Measurements from ENCODE around the gene CACNA1S. TPM values are rescaled to one million over a fixed set of nuclear protein-coding genes. Genes with fewer than 3 reads are reported as not detected.
A peak's percentile ranks its signal among the peaks of the same experiment; 100 is the strongest.

The CACNA1S gene
- total and polyA plus RNA-seq, 10 donors, result 0.04 to 0.17 (median 0.09) TPM; not detected in 7

DNA sequence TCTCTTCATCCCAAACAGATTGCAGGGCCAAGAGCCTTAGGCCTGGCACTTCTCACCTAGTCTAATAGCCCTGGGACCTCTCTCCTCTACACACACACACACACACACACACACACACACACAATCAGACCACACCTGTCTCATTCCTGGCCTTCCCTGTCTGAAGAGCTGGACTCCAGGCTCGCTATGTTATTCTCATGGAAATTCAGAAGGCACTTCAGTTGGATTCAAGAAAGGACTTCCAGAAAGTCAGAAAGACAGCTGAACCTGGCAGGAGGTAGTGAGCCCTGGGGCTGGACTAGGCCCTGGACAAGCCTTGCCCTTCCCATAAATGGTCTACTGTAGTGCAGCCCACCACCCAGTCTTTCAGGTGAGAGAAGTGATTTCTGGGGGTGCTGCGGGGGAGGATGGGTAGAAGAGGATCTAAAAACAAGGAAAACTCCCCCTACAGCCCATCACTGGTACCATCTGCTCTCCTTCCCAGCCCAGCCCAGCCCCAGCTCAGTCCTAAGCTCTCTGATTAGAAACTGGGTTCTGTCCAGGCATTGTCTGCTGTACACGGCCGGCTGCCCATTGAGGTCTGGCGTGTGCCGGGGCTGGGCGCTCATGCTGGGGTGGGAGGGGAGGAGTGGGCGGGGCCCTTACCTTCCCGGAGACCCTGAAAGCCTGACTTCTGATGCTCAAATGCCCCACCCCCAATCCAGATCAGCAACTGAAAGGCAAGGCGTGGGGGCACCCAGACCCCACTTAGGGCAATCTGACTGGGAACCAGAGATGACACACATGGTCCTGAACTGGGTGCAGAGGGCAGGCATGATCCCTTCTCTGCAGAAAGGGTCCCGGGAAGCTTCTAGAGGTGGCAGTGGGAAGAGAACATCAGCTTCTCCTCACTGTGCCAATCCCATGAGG is 91.3 kb downstream of the CACNA1S start:
- H3K4me3 ChIP-seq, result peak overlapping the region in 5 of 8 donors; percentile 64 to 79 (median 67)
- TF ChIP-seq, protein P1, sequence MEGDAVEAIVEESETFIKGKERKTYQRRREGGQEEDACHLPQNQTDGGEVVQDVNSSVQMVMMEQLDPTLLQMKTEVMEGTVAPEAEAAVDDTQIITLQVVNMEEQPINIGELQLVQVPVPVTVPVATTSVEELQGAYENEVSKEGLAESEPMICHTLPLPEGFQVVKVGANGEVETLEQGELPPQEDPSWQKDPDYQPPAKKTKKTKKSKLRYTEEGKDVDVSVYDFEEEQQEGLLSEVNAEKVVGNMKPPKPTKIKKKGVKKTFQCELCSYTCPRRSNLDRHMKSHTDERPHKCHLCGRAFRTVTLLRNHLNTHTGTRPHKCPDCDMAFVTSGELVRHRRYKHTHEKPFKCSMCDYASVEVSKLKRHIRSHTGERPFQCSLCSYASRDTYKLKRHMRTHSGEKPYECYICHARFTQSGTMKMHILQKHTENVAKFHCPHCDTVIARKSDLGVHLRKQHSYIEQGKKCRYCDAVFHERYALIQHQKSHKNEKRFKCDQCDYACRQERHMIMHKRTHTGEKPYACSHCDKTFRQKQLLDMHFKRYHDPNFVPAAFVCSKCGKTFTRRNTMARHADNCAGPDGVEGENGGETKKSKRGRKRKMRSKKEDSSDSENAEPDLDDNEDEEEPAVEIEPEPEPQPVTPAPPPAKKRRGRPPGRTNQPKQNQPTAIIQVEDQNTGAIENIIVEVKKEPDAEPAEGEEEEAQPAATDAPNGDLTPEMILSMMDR (IDR thresholded peaks at IDR 0.05 in 8 of 11, conservative IDR thresholded peaks at IDR 0.05 in 3 of 11), result peak in 7 of 11 experiments; percentile 5 to 48 (median 28)
- no peak for TF ChIP-seq POLR2AphosphoS5 (IDR thresholded peaks at IDR 0.05)
- H3K9me3 ChIP-seq, result no peaks in the 10 kb centered on the region
- H3K36me3 ChIP-seq, result no peaks in the 10 kb centered on the region
- peak overlapping the region; percentile 81 to 96 (median 94) for H3K27ac ChIP-seq
- H3K4me1 ChIP-seq, result peaks cover 59 to 96% (median 92%) of the 10 kb centered on the region in 6 donors
- no peaks in the 10 kb centered on the region for H3K27me3 ChIP-seq (replicated peaks in 1 of 7)
- DNase-seq, result peak; percentile 85
- 59 to 75% (median 70%) methylated on average over 11 of the region's 11 CpGs for WGBS, 5 donors
- intact Hi-C loops (cut with DNase I; ENCODE audit: low total_unique reads), result no loop called here

DNA sequence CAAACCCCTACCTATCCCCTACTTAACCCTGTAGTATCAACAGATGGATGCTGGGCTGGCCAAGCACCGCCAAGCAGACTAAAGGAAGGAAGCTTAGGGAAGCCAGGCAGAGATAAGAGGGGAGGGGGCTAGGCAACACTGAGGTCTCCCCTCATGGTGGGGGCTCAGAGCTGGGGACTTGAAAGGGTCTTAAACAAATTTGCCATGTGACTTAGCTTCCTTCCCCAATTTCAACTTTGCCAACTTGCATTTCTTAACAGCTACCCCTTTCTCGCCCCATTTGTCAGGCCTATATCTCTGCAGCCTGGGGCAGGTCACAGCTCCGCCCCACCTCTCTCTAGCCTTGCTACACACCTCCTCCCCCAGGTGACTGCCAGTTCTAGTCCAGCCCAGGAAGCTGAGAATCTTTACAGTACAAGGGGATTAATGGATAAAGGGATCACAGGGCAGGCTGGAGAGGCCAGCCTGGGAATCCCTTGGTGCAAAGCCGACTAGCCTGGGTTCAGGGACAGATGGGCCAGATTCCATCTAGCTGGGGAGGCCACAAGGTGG is 92.1 kb downstream of the CACNA1S start:
- Histone ChIP-seq H3K27me3 (replicated peaks in 1 of 7) (no peaks in the 10 kb centered on the region), H3K9me3 (no peaks in the 10 kb centered on the region), H3K4me3 (peak overlapping the region in 1 of 8 donors; percentile 79), H3K4me1 (peaks cover 59 to 96% (median 92%) of the 10 kb centered on the region in 6 donors), H3K36me3 (no peaks in the 10 kb centered on the region), H3K27ac (peak overlapping the region; percentile 78 to 96 (median 94))
- DNase-seq, result peak; percentile 87
- 26 to 56% (median 33%) methylated on average over 4 of the region's 4 CpGs for WGBS, 5 donors
- intact Hi-C loops (cut with DNase I; ENCODE audit: low total_unique reads), result no loop called here
- TF ChIP-seq POLR2AphosphoS5 (IDR thresholded peaks at IDR 0.05), result peak in 1 of 3 donors; percentile 46
- no peak for TF ChIP-seq POLR2A (IDR thresholded peaks at IDR 0.05)

DNA sequence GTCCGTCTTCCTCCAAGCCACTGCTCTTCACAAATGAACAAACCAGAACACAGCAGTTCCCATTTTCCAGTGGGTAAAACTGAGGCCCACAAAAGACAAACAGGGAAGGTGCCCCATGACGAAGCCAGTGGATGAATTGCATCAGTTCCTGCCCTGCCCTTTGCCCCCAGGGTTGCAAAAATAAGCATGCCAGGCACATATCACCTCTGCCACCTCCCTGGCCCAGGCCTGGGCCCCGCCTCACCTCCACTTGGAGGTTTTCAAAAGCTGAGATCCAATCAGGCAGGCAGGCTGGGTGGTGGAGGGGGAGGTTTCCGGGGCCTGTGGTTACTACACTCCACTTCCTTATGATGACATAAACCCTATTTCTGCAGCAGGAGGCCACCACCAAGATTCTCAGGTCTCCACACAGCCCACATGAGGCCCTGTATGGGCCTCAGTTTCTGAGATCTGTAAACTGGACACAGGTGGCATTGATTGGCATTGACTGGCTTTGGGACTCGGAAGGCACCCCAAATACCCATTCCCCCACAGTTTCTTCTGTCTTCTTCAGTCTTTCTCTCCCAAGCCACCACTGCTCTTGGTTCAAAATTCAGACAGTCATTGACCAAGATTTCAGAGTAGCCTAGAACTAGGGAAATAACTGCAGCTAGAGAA is 92.8 kb downstream of the CACNA1S start:
- Histone ChIP-seq H3K27me3 (replicated peaks in 1 of 7) (no peaks in the 10 kb centered on the region), H3K4me1 (peaks cover 65 to 96% (median 92%) of the 10 kb centered on the region in 6 donors), H3K27ac (peak overlapping the region; percentile 78 to 96 (median 94)), H3K4me3 (peak overlapping the region in 1 of 8 donors; percentile 79), H3K36me3 (no peaks in the 10 kb centered on the region), H3K9me3 (no peaks in the 10 kb centered on the region)
- intact Hi-C loops (cut with DNase I; ENCODE audit: low total_unique reads), result no loop called here
- 22 to 28% (median 24%) methylated on average over 5 of the region's 5 CpGs for WGBS, 5 donors
- DNase-seq, result peak; percentile 97
- TF ChIP-seq POLR2A (IDR thresholded peaks at IDR 0.05) (no peak), POLR2AphosphoS5 (IDR thresholded peaks at IDR 0.05) (peak; percentile 69 to 77 (median 76))
- TF ChIP-seq, protein P1 (IDR thresholded peaks at IDR 0.05 in 8 of 11, conservative IDR thresholded peaks at IDR 0.05 in 3 of 11), result peak in 1 of 11 experiments; percentile 26

DNA sequence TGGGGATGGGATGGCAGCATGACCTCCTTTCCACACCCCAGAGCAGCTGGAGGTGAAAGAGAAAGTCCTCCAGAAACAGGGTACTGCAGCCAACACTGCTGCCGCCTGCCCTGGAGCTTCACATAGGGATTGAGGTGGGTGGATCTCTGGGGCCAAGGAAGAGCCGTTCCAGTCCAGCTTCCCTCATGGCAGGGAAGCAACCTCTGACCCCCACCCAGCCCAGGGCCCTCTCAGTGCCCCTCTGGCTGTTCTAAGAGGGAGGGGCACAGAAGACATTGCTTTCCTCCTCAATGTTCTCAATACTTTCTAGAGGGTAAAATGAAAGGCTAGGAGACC is 94.4 kb downstream of the CACNA1S start:
- Histone ChIP-seq H3K4me1 (peaks cover 78 to 100% (median 100%) of the 10 kb centered on the region in 6 donors), H3K27ac (peak overlapping the region in 4 of 8 donors; percentile 45 to 96 (median 95))

More for the DNA sequence above, 94.4 kb downstream of the CACNA1S start:
- intact Hi-C loops (cut with DNase I; ENCODE audit: low total_unique reads), result no loop called here
- DNase-seq, result peak; percentile 72
- H3K9me3 ChIP-seq, result no peaks in the 10 kb centered on the region
- no peaks in the 10 kb centered on the region for H3K27me3 ChIP-seq (replicated peaks in 1 of 7)
- WGBS, 5 donors, result 35 to 100% (median 75%) methylated on average over 2 of the region's 2 CpGs
- no peak overlapping the region for H3K4me3 ChIP-seq
- TF ChIP-seq, protein P1 (IDR thresholded peaks at IDR 0.05 in 8 of 11, conservative IDR thresholded peaks at IDR 0.05 in 3 of 11), result no peak
- TF ChIP-seq POLR2AphosphoS5 (IDR thresholded peaks at IDR 0.05) (no peak), POLR2A (IDR thresholded peaks at IDR 0.05) (no peak)
- H3K36me3 ChIP-seq, result no peaks in the 10 kb centered on the region
